Activated CD8-positive, alpha-beta memory T cell treated with anti-CD3 and anti-CD28 coated beads for 24 hours (primary cell): Measurements from ENCODE around the gene METRNL.
"Not testable (repeated sequence)": the region's sequence is repeated elsewhere in the genome, so short reads cannot be mapped to it uniquely, and the experiment has no call there.

Experiments
- DNase-seq: peaks from one replicate; pipeline ENCODE4 v3.0.0-alpha.2; 2020

METRNL gene

DNA sequence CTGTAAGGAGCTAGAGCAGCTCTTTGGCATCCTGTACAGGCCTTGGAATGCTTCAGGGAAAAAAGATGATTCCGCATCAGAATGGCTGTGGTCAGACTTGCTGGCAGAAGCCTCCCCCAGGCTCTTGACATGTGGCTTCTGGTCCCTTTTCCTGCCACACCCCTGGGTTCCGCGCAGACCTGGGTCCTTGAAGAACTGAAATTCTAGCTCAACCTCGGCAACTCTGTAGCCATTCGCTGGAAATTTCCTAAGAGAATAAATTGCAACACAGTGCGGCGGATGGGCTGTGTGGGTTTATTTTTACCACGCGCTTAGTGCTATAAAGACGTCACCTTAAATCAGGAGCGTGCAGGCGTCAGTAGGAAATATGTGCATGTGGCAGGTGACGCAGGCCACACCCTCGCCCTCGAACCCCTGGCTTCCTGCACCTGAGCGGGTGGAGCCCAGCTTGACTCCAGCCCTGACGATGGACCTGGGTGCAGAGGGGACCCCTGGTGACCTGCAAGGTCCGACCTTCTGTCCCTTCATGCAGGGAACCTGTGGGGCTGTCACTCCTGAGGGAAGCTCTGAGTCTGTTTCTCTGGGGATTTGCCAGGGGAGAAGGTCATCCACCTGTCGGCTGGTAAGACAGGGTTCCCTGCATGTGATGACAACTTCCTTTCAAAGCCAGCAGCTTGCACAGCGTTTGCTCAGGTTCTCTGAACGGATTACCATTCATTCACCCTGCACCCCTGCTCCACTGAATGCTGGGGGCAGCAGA lies 46.3 kb downstream of the METRNL start:
- no peak for DNase-seq

GRCh38 chr17:83126275-83126811 lies 46.9 kb downstream of the METRNL start:
- no peak for DNase-seq

- no peak for DNase-seq
Measured at GRCh38 chr17:83127431-83128160, 48.2 kb downstream of the METRNL start.

GRCh38 chr17:83128306-83129240 lies 49.2 kb downstream of the METRNL start:
- DNase-seq: no peak

DNA sequence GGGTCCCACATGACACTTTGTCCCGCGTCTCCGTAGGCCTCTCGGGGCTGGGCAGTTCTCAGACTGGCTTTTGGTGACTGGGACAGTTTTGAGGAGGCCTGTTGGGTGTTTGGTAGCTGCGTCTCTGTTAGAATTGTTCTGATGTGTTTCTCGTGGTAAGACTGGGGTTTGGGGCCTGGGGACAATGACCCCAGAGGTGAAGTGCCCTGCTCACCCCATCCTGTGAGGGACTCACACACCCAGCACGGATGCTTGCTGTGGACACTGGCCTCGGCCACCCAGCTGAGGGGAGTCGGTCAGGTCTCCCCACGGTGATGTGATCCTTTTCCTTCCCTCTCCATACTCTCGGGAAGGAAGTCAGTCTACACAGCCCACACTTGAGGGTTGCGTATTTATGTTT lies 50.3 kb downstream of the METRNL start:
- no peak for DNase-seq

DNA sequence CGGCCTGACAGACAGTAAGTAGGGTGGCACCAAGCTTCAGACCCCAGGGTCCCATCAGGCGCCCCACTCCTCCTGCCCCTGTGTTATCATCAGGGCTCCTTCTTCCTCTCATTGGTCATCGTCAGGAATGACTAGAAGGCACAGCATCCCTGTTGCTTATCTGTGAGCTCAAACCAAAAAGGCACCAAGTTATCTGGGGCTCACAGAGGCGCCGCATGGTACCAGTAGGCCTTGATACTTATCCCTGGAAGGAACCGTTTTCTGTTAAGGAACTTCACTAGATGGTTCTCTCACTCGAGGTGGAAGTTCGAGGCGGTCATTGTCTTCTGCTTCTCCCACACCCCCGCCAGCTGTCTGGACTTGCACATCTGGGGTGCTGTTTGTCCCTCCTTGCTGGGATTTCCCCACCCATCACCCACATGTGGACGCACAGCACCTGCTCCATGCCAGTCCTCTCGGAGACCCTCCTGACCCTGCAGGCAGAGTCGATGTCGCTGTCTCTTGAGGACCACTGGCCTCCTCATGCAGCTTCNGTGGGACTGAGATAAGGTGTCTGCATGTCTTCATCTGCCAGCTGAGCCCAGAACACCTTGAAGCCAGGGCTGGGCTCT lies 52.1 kb downstream of the METRNL start:
- no peak for DNase-seq

DNA sequence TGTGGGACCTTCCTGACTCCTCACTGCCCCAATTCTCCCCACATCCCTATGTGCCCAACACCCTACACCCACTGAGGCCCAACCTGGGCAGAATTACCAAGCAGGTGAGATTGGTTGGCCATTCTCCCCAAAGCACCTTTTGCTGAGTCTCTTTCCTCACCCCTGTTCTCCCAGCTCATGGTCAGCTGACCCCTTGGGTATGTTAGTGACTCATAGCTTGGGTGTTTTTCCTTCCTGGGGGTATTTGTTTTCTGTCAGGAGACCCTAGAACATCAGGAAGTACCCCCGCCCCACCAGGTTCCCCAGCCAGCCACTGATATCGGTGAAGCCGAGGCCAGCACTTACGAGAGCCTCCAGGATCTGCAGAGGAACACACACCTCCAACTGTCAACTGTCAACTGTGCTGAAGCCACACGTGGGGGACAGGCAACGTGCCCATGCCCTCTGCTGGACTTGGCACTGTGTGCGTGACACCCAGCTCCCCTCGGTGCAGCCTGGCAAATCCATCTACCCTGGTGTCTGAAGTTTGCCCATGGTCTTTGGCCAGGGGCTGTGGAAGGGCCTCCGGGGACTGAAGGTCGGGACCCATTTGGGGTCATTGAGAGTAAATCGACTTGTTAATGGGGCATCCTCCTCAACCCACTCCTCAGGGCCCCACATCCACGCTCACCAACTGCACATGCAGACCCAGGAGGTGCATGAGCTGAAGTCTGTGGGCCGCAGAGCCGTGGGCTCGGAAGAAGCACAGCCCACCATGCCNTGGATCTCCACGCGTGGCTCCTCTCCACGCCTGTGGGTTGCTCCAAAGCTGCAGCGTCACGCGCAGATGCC lies 53.1 kb downstream of the METRNL start:
- DNase-seq: no peak

GRCh38 chr17:83133302-83134121 lies 54.1 kb downstream of the METRNL start:
- no peak for DNase-seq

DNA sequence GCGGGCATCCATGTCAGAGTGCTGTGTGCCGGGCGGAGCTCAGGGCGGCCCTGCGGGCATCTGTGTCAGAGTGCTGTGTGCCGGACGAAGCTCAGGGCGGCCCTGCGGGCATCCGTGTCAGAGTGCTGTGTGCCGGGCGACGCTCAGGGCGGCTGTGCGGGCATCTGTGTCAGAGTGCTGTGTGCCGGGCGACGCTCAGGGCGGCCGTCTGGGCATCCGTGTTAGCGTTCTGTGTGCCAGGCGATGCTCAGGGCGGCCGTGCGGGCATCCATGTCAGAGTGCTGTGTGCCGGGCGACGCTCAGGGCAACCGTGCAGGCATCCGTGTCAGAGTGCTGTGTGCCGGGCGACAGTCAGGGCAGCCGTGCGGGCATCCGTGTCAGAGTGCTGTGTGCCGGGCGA lies 55.0 kb downstream of the METRNL start:
- DNase-seq: not testable (repeated sequence)

GRCh38 chr17:83135692-83136091 lies 56.3 kb downstream of the METRNL start:
- no peak for DNase-seq

DNA sequence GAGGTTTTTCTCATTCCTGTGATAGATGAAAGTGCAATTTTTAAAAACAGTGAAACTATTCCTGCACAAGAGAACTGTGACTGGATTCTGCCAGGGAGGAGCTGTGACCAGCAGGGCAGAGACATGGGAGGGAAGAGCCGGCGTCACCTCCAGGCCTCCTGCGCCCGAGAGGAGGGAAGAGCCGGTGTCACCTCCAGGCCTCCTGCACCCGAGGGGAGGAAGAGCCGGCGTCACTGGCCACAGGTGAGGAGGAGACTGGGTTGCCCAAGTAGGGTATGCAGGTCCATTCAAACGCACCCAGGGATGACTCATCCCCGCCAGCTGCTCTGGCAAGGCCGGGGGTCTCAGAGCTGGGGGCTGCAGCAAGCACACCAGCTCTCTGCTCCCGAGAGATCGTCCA lies 56.7 kb downstream of the METRNL start:
- DNase-seq: no peak

DNA sequence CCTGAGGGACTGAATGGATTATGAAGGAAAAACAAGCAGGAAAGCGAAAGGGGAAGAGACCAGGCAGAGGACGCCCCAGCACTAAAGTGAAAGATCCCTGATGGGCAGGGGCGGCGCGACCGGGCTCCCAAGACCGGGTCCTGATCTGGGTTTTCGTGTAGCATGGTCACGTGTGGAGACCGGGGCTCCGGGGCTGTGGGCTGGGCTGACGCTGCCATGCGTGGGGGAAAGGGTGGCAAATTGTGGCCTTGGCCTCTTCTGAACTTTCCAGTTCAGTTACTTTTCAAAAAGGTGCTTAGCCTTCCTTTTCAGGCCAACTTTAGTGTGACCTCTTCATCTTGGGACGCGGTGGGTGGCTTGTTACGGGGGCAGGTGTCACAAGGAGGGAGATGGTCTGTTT lies 57.5 kb downstream of the METRNL start:
- no peak for DNase-seq

DNA sequence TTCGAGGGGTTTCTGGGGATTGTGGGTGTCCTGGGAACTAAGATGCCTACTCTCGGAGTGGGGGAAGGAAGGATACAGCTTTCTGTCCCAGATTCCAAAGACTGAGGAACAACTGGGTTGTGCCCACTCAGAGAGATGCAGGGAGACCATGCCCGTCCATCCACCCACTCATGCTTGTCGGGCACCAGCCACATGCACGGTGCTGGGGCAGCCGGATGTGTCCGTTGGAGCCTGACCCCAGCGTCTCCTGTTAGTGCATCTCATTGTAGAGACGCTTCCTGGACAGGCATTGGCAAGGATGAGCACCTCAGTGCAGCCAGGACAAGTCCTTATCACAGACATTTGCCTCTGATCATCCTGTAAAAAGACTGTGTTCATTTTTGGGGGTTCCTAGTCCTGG lies 58.1 kb downstream of the METRNL start:
- no peak for DNase-seq

GRCh38 chr17:83138820-83139219 lies 59.4 kb downstream of the METRNL start:
- no peak for DNase-seq

GRCh38 chr17:83139541-83140248 lies 60.3 kb downstream of the METRNL start:
- peak; percentile 30 for DNase-seq

DNA sequence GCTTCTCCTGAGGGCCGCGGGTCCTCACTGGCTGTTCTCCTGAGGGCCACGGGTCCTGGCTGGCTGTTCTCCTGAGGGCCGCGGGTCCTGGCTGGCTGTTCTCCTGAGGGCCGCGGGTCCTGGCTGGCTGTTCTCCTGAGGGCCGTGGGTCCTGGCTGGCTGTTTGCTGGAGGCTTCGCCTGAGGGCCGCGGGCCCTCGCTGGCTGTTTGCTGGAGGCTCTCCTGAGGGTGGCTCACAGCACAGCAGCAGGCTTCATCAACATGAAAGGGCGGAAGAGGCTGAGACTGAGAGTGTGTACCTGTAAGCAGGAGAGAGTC lies 60.8 kb downstream of the METRNL start:
- DNase-seq: not testable (repeated sequence)

- DNase-seq: no peak
Measured at GRCh38 chr17:83142619-83143018, 63.2 kb downstream of the METRNL start.

- no peak for DNase-seq
Measured at GRCh38 chr17:83143817-83144231, 64.4 kb downstream of the METRNL start.
